ENCODE data around the gene FOXD4L1.
"Not testable (repeated sequence)": the region's sequence is repeated elsewhere in the genome, so short reads cannot be mapped to it uniquely, and the experiment has no call there.

The FOXD4L1 gene

GRCh38 chr2:113498365-113498764, at the start of gene FOXD4L1:
FOXD4L1 (plus strand) TSS chr2:113498665; CDS start chr2:113499257, 592 bp downstream.
- not testable (repeated sequence) for DNase-seq (ENCODE audit: low read depth)

DNA sequence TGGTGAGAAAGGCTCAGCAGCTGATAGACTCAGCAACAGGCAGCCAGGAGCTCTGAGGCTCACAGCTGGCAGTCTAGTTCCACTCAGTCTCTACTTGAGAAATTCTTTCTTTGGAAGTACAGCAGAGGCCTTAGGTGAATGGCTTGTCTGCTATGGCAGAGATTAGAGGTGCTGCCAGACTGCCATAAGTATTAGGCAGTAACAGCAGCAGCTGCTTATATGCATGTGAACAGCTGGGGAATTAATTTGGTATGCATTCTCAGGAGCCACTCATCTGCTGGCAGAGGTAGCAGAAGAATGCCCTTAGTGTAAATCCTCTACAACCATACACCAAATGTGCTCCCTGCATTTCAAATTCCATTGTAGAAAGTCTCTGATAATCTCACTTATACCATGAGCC, 32.7 kb upstream of the FOXD4L1 start:
- DNase-seq (ENCODE audit: low read depth) = not testable (repeated sequence)

DNA sequence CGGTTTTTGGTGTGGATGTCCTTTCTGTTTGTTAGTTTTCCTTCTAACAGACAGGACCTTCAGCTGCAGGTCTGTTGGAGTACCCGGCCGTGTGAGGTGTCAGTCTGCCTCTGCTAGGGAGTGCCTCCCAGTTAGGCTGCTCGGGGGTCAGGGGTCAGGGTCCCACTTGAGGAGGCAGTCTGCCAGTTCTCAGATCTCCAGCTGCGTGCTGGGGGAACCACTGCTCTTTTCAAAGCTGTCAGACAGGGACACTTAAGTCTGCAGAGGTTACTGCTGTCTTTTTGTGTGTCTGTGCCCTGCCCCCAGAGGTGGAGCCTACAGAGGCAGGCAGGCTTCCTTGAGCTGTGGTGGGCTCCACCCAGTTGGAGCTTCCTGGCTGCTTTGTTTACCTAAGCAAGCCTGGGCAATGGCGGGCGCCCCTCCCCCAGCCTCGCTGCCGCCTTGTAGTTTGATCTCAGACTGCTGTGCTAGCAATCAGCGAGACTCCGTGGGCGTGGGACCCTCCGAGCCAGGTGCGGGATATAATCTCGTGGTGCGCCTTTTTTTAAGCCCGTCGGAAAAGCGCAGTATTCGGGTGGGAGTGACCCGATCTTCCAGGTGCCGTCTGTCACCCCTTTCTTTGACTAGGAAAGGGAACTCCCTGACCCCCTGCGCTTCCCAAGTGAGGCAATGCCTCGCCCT, 21.6 kb upstream of the FOXD4L1 start:
- not testable (repeated sequence) for DNase-seq (ENCODE audit: low read depth)

DNA sequence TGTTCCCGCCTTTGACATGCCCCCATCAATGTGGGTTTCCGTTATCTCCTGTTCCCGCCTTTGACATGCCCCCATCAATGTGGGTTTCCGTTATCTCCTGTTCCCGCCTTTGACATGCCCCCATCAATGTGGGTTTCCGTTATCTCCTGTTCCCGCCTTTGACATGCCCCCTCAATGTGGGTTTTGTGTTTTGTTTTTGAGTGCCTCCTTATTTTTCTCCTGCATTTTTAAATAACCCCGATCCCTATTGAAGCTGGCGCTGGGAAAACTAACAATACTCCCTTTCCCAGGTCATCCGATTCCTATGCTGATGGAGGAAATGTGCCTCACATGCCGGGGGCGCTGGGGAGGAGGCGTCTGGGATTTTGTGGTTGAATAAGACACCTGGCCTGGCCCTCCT, 1.9 kb upstream of the FOXD4L1 start:
- DNase-seq (ENCODE audit: low read depth) = not testable (repeated sequence)

GRCh38 chr2:113499019-113499885, 787 bp downstream of the FOXD4L1 start:
- not testable (repeated sequence) for DNase-seq (ENCODE audit: low read depth)

DNA sequence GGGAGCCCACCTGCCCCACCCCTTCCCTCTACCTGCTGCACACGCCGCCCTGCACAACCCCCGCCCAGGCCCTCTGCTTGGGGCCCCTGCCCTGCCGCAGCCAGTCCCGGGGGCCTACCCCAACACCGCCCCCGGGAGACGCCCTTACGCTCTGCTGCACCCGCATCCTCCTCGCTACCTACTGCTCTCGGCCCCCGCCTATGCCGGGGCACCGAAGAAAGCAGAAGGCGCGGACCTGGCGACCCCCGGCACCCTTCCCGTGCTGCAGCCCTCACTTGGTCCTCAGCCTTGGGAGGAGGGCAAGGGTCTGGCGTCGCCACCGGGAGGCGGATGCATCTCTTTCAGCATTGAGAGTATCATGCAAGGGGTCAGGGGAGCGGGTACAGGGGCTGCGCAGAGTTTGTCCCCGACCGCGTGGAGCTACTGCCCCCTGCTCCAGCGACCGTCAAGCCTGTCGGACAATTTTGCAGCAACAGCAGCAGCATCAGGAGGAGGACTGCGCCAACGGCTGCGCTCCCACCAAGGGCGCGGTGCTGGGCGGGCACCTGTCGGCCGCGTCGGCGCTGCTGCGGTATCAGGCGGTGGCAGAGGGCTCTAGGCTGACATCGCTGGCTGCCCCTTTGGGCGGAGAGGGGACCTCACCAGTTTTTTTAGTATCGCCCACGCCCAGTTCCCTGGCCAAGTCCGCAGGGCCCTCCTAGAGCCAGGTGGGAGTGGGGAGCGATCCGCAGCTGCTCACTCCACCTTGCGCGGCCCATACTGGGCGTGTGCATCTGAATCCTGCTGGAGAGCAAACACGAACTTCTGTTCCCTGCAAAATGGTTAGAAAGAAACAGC, 1.6 kb downstream of the FOXD4L1 start:
- DNase-seq (ENCODE audit: low read depth) = not testable (repeated sequence)

- DNase-seq (ENCODE audit: low read depth) = not testable (repeated sequence)
Measured at GRCh38 chr2:113500723-113501038, 2.2 kb downstream of the FOXD4L1 start.

DNA sequence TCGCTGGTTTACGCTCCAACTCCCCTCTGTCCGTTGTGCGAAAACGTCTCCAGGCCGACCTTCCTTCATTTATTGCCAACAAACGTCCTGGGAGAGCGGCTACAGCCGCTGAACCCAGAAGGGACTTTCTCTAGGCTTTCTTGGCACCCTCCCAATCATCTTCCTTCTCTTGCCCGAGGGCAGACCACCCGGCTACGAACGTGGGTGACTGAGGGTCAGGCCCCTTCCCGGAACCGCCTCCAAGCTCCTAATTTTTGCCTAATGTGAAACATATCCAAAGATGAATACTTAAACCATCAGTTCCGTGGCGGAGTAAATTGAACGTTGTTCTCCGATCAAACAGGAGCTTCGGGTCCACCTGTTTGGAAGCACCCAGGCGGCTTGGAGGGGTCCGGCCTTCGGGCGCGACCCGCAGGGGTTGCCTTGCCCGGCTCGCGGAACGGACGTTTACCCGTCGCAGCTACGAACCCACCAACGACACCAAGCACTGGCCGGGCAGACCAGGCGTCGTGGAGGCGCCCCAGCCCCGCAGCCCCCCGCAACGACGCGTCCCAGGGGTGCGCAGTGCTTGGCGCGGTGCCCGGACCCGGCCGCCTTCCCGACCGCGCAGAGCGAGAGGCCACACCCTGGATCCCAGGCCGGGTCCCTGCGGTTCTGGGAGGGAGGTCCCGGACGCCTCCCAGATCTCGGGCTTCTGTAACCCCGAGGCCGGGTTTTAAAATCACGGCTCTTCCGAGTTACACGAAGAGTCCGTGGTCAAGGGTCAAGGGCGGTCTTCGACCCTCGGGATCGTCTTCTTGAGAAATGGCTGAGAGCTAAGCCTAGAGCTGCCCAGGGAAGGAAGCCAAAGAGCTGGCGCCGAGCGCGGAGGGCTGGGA, 4.0 kb downstream of the FOXD4L1 start:
- not testable (repeated sequence) for DNase-seq (ENCODE audit: low read depth)

GRCh38 chr2:113503094-113504042, 4.9 kb downstream of the FOXD4L1 start:
- not testable (repeated sequence) for DNase-seq (ENCODE audit: low read depth)

DNA sequence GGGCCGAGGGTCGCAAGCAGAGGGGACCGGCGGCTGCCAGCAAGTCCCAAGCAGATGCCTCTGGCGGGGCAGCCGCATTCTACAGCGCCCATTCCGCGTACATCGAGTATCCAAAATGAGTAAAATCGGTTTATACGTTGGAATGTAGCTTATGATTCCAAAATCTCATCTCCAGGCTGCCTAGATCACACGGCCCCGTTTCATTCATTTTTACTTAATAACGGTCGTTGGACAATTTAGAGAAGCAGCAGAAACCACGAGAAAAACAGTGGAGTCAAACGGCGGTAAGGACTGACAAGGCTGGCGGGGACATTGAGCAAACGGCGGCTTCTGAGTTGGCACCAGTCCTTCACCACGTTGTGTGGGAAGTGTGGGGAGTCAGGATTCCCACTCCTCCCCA, 5.6 kb downstream of the FOXD4L1 start:
- DNase-seq (ENCODE audit: low read depth) = not testable (repeated sequence)

GRCh38 chr2:113507394-113508140, 9.1 kb downstream of the FOXD4L1 start:
- not testable (repeated sequence) for DNase-seq (ENCODE audit: low read depth)

- DNase-seq (ENCODE audit: low read depth) = not testable (repeated sequence)
Measured at GRCh38 chr2:113508187-113508586, 9.7 kb downstream of the FOXD4L1 start.

DNA sequence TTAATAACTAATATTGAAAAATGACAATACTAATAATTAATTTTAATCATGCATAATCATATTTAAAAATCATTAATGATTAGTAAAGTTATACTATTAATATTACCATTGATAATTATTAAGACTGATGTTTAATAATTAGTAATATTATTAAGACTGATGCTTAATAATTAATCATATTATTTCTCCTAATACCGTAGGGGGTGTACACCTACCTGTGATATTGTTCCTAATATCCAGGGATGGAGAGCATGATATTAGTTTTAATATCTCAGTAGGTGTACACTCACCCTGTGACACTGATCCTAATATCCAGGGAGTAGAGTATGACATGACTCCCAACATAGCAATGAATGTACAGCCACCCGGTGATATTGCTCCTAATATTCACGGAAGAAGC, 12.4 kb downstream of the FOXD4L1 start:
- not testable (repeated sequence) for DNase-seq (ENCODE audit: low read depth)

GRCh38 chr2:113511859-113512258, 13.4 kb downstream of the FOXD4L1 start:
- not testable (repeated sequence) for DNase-seq (ENCODE audit: low read depth)

- not testable (repeated sequence) for DNase-seq (ENCODE audit: low read depth)
Measured at GRCh38 chr2:113515457-113515856, 17.0 kb downstream of the FOXD4L1 start.

- DNase-seq (ENCODE audit: low read depth) = not testable (repeated sequence)
Measured at GRCh38 chr2:113515995-113516394, 17.5 kb downstream of the FOXD4L1 start.

- not testable (repeated sequence) for DNase-seq (ENCODE audit: low read depth)
Measured at GRCh38 chr2:113517025-113517424, 18.6 kb downstream of the FOXD4L1 start.

GRCh38 chr2:113520837-113521236, 22.4 kb downstream of the FOXD4L1 start:
- DNase-seq (ENCODE audit: low read depth) = not testable (repeated sequence)

DNA sequence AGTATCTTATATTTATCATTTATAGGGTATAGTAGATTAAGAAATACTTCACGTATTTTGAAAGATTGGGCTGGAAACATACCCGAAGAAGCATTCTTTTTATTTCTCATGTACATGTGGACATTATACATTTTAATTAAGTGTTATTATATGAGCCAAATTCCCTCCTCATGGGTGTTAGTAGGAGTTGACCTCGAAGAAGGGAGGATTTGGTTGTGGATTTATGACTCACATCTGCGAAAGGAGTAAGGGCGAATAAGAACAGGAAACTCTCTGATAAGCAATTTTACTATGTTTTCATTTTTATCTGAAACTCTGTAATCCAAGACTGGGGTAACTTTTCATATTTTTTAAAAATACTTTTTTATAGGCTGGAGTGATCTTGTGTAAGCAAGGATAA, 23.0 kb downstream of the FOXD4L1 start:
- DNase-seq (ENCODE audit: low read depth) = not testable (repeated sequence)
